Mesothelial cell of epicardium (in vitro differentiated cells): ENCODE results near the gene CENPV. TPM values are rescaled to one million over a fixed set of nuclear protein-coding genes. Genes with fewer than 3 reads are reported as not detected.
A peak's percentile ranks its signal among the peaks of the same experiment; 100 is the strongest.

ENCODE experiments used
- DNase-seq, 2 experiments: peaks; one replicate each; pipeline ENCODE4 v3.0.0; 2021; ENCODE audit warnings: low spot score in 2 of 2; ENCODE audit not compliant: unreplicated experiment in 2 of 2
- H3K27ac Mint-ChIP-seq: 2 replicates; pipeline ENCODE4 v1.8.0; 2021; ENCODE audit warnings: mixed read lengths
- H3K27me3 Mint-ChIP-seq: 2 replicates; pipeline ENCODE4 v1.8.0; 2021; ENCODE audit warnings: low read depth, mixed read lengths
- H3K36me3 Mint-ChIP-seq: 2 replicates; pipeline ENCODE4 v1.8.0; 2021; ENCODE audit warnings: mixed read lengths
- H3K4me1 Mint-ChIP-seq: 2 replicates; pipeline ENCODE4 v1.8.0; 2021; ENCODE audit warnings: mixed read lengths
- H3K4me3 Mint-ChIP-seq: 2 replicates; pipeline ENCODE4 v1.8.0; 2021; ENCODE audit warnings: mild to moderate bottlenecking, moderate library complexity, mixed read lengths
- H3K9me3 Mint-ChIP-seq: 2 replicates; pipeline ENCODE4 v1.8.0; 2021; ENCODE audit warnings: mixed read lengths
- CTCF ChIP-seq: fragments of 200-600 bp; sonication (generic); IDR thresholded peaks from one replicate; pipeline ENCODE4 v1.5.0; 2021; ENCODE audit warnings: antibody characterized with exemption; ENCODE audit not compliant: unreplicated experiment
- total RNA-seq: library from RNA; stranded (reverse); gene quantifications from 3 replicates; pipeline ENCODE4 v1.2.1, GENCODE V29; 2021

Gene CENPV
- total RNA-seq, 1 donor from 2014 or later, result 102 TPM

GRCh38 chr17:16379654-16380053, 26.4 kb upstream of the CENPV start:
- H3K4me3 Mint-ChIP-seq, result no peak overlapping the region
- no peaks in the 10 kb centered on the region for H3K9me3 Mint-ChIP-seq
- peaks cover 36% of the 10 kb centered on the region for H3K4me1 Mint-ChIP-seq
- no peak overlapping the region for H3K27ac Mint-ChIP-seq
- H3K27me3 Mint-ChIP-seq, result no peaks in the 10 kb centered on the region
- peaks cover 26% of the 10 kb centered on the region for H3K36me3 Mint-ChIP-seq
- DNase-seq, result no peak
- no peak for TF ChIP-seq CTCF

GRCh38 chr17:16378636-16379282, 25.5 kb upstream of the CENPV start:
- no peak overlapping the region for H3K4me3 Mint-ChIP-seq
- no peaks in the 10 kb centered on the region for H3K27me3 Mint-ChIP-seq
- no peak for TF ChIP-seq CTCF
- H3K36me3 Mint-ChIP-seq, result peaks cover 22% of the 10 kb centered on the region
- peaks cover 28% of the 10 kb centered on the region for H3K4me1 Mint-ChIP-seq
- H3K27ac Mint-ChIP-seq, result peak overlapping the region; percentile 72
- no peak for DNase-seq
- H3K9me3 Mint-ChIP-seq, result no peaks in the 10 kb centered on the region

- Mint-ChIP-seq H3K9me3 (no peaks in the 10 kb centered on the region), H3K27ac (peak overlapping the region; percentile 67), H3K4me1 (peaks cover 21% of the 10 kb centered on the region), H3K4me3 (no peak overlapping the region), H3K27me3 (no peaks in the 10 kb centered on the region), H3K36me3 (peaks cover 16% of the 10 kb centered on the region)
- TF ChIP-seq CTCF, result no peak
- DNase-seq, result no peak
These were observed 24.7 kb upstream of the CENPV start for GRCh38 chr17:16377941-16378341.

- no peak for TF ChIP-seq CTCF
- Mint-ChIP-seq H3K4me1 (peaks cover 3% of the 10 kb centered on the region), H3K27me3 (no peaks in the 10 kb centered on the region), H3K9me3 (no peaks in the 10 kb centered on the region), H3K27ac (no peak overlapping the region), H3K4me3 (no peak overlapping the region), H3K36me3 (no peaks in the 10 kb centered on the region)
- DNase-seq, result no peak
These were observed 21.1 kb upstream of the CENPV start for GRCh38 chr17:16374146-16374938.

- no peak overlapping the region for H3K4me3 Mint-ChIP-seq
- H3K36me3 Mint-ChIP-seq, result no peaks in the 10 kb centered on the region
- no peak for TF ChIP-seq CTCF
- no peak overlapping the region for H3K27ac Mint-ChIP-seq
- H3K4me1 Mint-ChIP-seq, result no peaks in the 10 kb centered on the region
- no peaks in the 10 kb centered on the region for H3K27me3 Mint-ChIP-seq
- DNase-seq, result no peak
- no peaks in the 10 kb centered on the region for H3K9me3 Mint-ChIP-seq
These were observed 18.5 kb upstream of the CENPV start for GRCh38 chr17:16371742-16372141.
